GM18498 (cell line): ENCODE results near the gene PIM3.
"Not testable (repeated sequence)": the region's sequence is repeated elsewhere in the genome, so short reads cannot be mapped to it uniquely, and the experiment has no call there.

Experiments
- ATAC-seq: cut with Tn5 transposase; IDR thresholded peaks from one replicate; pipeline ENCODE4 v1.9.1; 2021; ENCODE audit warnings: mild to moderate bottlenecking, moderate library complexity; ENCODE audit not compliant: unreplicated experiment

The PIM3 gene

DNA sequence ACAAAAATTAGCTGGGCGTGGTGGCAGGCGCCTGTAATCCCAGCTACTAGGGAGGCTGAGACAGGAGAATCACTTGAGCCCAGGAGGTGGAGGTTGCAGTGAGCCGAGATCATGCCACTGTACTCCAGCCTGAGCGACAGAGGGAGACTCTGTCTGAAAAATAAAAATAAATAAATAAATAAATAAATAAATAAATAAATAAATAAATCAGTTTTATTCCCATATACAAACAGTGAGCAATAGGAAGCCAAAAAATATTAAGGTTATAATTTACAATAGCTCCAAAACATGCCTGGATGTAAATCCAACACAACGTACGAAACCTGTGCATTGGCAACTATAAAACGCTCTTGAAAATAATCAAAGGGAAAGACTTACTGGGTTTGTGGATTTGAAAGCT lies 21.2 kb downstream of the PIM3 start:
- not testable (repeated sequence) for ATAC-seq

DNA sequence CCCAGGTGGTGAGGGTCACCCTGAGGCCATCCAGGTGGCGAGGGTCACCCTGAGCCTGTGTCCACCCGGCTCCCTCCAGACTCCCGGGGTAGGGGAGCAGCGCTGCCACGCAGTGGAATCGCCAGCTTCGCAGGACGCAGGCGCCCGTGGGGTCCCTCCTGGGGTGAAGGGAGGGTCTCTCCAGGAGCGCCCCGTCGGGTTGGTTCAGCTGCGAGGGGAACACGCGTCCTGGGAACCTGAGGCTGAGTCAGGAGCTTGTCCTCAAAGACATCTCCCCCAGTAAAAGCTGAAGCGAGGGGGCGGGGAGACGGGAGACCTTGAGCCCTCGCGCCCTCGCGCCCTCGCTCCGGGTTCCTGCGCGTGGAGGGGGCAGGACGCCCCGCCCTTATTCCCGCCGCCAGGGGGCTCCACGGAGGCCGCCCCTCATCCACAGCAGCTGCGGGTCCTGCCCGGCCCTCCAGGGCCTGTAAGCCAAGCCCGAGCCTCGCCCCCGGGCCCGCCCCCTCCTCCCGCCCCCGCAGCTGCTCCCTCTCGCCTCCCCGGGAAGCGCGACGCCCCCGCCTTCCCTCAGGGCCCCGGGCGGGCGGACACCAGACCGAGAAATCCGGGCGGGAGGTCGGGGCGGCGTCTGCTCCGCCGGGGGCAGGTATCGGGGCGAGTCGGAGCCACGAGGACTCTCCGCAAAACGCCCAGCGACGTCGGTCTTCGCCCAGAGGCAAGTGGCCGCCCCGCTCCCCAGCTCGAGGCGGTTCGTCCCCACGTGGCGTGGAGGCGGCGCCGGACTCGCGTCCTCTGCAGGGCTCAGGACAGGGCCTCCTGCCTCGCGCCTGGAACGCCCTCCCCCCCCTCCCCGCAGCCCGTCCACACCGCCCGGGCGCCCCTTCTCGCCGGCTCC lies 22.8 kb downstream of the PIM3 start:
- no peak for ATAC-seq

DNA sequence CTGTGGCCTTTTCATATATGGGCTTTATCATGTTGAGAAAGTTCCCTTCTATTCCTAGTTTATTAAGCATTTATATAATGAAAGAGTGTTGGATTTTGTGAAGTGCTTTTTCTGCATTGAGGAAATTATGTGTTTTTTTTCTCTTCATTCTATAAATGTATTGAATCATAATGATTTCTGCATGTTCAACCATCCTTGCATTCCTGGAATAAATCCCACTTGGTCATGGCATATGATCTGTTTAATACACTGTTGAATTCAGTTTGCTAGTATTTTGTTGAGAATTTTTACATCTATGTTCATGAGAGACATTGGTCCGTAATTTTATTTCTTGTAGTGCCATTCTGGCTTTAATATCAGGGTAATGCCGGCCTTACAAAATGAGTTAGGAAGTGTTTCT lies 25.8 kb downstream of the PIM3 start:
- ATAC-seq = no peak

DNA sequence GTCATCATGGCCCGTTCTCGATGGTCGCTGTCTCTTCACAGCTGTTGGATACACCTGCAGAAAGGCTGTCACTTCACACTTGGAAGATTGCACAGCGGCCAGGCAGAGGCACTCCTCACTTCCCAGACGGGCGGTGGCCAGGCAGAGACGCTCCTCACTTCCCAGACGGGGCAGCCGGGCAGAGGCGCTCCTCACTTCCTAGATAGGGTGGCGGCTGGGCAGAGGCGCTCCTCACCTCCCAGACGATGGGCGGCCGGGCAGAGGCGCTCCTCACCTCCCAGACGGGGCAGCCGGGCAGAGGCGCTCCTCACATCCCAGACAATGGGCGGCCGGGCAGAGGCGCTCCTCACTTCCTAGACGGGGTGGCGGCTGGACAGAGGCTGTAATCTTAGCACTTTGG lies 29.3 kb downstream of the PIM3 start:
- ATAC-seq = not testable (repeated sequence)

DNA sequence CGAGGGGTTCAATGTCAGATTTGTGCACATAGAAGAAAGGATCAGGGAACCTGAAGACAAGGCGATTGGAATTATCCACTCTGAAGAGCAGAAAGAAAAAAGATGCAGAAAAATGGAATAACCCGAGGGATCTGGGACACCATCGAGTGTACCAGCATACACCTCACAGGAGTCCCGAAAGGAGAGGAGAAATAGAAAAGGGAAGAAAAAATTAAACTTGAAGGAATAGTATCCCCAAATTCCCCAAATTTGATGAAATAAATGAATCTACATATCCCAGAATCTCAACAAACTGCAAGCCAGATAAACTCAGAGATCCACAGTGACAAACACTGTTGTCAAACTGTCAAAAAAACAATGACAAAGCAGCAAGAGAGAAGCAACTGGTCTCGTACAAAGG lies 30.6 kb downstream of the PIM3 start:
- ATAC-seq = no peak

DNA sequence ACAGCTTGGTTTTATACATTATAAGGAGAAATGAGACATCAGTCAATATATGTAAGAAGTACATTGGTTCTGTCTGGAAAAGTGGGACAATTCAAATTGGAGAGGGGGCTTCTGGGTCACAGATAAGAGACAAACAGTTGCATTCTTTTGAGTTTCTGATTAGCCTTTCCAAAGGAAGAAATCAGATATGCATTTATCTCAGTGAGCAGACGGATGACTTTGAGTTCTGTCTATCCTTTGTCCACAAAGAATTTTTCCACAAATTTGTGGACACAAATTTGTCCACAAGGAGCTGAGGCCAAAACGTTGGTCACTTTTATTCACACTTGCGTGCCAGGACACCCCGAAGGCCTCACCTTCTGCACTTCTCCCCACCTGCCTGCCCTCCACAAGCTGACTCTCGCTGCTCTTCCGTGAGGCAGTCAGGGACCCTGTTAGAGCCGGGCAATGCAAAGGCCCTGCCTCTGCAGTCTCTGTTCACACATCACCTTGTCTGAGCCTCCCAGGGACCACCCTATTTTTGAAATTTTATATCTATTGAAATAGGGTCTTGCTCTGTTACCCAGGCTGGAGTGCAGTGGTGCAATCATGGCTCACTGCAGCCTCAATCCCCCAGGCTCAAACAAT lies 31.4 kb downstream of the PIM3 start:
- ATAC-seq = no peak

DNA sequence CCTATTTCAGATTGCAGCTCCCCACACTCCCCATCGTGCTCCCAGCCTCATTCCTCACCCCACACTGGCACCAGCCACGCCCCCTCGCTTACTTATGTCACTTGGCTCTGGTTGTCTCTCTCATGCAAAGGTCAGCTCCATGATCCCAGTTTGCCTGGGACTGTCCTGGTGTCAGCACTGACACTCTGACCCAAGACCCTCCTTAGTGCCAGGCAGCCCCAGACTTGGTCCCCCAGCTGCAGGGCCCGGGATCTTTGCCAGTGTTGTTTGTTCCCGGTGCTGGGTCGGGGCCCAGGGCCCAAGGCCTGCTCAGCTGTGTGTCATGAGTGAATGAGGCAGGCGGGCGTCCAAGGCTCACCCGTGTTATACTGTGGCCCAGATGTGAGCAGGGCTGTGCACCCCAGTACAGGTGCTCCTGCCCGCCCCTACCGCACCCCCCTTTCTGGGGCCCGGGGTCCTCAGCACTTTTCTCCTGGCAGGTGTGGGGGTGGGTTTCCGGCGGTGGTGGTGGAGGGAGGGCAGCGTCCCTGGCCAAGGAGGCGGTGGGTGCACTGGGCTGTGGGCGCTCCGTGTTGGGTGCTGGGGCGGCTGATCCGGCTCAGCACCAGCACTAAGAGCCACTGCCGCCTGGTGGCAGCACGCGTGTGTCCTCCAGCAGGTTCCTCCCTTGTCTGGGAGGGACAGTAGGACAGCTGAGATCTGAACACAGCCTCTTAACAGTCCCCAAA lies 32.5 kb downstream of the PIM3 start:
- ATAC-seq = no peak

DNA sequence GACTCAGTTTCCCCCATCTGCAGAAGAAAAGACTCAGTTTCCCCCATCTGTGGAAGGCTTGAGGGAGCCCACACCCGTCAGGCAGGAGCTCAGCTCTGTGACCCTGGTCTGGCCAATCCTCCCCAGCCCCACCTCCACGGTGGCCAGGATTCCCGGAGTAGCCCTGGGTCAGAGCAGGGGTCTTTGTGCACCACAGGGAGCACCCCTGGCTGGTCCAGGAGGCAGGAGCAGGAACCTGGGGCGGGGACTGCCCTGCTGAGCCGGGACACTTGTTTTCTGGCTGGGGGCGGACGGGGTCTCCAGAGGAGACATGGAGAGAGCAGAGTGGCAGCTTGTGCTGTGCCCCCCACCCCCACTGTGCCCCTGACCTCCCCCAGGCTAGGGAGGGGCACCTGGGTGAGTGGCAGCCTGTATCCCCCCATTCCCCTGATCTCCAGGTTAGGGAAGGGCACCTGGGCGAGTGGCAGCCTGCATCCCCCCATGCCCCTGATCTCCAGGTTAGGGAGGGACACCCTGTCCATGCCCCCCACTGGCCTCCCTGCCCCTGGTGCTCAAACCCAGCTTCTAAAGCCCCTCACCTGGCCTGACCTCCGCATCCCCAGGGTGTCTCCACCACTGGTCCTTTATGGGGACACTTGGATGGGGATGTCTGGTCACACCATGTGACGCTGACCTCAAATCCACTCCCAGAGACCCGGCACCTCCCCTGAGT lies 33.2 kb downstream of the PIM3 start:
- ATAC-seq = no peak

DNA sequence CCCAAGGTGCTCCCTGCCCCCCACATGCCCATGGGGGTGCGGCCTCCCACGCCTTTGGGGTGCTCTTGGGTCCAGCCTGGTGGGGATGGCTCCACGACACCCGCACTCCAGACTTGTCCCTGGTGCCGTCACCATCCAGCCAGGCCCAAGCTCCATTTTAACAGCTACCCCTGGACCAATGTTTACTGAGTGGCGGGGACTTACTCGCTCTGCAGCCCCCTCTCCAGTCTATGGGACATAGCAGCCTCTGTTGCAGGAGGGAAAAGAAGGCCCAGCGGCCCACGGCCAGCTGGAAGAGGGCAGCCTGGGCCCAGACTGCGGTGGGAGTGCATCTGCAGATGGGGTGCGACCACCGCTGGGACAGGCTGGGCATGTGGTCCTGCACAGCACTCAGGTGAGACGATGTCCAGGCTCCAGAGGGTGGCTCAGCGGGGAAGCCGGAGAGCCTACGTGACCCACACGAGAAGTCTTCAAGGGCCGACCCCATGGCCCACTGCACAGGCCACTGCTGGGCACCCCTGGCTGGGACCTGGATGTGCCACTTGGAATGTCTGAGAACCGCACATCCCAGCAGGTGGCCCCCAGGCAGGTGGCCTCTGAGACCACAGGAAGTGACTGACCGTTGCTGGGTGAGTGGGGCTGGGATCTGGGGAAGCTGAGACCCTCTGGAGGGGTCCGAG lies 33.9 kb downstream of the PIM3 start:
- no peak for ATAC-seq

DNA sequence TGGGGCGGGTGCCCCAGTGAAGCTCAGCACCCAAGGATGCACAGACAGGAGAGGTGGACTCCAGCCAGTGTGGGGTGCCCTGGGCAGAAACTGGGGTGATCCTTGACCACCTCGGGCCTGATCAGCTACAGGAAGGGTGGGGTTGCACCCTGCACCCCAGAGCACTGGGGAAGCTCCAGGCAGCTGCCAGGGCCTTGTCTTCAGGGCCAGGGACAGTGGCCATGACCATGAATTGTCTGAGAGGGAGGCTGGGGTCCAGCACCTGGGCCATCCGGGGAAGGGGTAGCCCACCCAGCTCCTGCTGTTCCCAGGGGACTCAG lies 34.4 kb downstream of the PIM3 start:
- ATAC-seq = no peak

DNA sequence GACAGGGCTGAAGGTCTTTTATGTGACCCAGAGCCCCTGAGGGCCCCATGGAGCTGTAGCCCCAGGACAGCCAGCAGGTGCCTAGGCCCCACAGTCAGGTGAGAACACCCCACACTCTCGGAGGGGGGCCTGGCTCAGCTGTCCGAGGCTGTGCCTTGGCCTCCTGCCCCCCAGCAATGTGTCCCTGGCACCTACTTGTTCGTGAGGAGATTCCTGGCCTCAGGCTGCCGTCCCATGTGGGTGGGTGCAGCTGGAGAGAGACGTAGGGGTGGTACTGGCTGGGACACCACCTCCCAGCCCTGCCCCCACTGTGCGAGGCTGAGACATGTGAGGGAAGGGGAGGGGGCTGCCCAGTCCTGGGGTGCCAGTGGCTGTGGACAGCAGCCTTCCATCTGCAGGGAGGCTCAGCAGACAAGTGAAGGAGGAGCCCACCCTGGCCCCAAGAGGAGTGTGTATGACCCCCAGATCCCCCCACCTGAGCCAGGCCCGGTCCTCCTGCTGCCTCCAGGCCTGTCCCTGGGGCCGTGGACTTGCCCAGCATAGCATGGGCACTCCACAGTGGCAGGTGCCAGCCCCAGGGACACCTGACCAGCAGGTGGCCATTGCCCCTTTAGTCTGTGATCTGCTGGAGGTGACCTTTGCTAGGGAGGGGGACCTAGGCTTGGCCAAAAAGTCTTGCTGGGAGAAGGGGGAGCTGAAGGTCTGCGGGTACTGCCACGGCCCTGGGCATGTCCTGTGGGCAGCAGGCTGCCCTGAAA lies 35.0 kb downstream of the PIM3 start:
- ATAC-seq = no peak

DNA sequence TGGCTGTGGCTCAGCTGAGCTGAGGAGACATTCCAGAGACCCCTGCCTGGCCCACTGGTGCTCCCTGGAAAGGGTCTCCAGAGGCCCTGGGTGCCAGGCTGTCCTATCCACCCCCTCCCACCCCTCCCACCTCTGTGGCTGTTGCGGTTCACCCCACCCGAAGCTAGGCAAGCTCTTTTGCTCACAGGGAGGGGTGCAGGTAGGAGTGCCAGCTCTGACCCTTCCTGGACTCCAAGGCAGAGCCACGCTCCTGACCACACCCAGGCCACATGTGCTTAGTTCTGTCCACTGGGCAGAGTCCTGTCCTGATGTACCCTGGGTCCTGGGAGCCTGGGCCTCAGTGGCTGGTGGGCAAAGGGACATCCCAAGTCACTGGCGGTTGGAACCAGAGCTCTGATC lies 35.5 kb downstream of the PIM3 start:
- no peak for ATAC-seq

DNA sequence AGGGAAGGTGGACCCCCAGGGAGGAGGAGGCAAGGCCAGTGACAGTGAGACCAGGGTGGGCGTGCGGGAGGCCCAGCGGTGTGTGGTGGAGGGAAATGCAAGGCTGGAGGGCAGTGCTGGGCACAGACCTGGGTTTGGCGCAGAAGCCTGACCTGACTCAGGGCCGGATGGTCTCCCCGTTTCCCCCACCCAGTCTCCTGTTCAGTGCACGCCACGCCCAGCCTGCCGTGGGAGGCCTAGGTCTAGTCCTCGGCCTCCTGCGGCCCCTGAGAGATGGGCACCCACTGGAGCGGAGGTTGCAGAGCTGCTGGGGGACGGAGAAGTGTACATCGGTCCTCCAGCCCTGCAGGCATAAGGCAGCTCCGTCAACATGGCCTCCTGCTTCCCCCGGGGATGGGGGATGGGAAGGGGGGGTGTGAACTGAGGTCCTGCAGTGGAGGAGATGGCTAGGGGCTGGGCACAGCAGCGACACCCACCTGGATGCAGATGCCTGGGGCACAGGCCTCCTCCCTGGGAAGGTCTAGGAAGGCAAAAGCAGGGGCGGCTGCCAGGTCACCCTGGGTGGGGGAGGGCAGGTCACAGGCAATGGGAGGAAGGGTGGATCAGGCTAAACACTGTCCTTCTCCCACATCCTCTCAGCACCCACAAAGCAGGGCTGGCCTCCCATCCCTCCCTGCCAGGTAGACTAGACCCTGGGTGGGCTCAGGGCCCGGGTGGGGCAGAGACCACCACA lies 36.1 kb downstream of the PIM3 start:
- ATAC-seq = no peak

DNA sequence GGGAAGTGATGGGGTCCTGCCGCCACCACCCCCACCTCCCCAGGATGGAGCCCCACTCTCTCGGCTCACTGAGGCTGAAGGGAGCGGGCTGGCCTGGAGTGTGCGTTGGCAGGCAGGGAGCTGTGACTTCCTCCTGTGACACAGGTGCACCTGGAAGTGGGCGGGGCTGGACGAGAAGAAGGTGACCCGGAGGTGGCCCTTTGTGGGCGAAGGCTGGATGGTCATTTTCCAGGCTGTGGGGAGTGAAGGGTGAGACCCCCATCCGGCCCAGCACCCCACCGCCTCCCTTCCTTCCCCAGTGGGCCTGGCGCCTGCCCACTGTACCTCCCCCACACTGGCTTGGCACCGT lies 36.7 kb downstream of the PIM3 start:
- no peak for ATAC-seq

DNA sequence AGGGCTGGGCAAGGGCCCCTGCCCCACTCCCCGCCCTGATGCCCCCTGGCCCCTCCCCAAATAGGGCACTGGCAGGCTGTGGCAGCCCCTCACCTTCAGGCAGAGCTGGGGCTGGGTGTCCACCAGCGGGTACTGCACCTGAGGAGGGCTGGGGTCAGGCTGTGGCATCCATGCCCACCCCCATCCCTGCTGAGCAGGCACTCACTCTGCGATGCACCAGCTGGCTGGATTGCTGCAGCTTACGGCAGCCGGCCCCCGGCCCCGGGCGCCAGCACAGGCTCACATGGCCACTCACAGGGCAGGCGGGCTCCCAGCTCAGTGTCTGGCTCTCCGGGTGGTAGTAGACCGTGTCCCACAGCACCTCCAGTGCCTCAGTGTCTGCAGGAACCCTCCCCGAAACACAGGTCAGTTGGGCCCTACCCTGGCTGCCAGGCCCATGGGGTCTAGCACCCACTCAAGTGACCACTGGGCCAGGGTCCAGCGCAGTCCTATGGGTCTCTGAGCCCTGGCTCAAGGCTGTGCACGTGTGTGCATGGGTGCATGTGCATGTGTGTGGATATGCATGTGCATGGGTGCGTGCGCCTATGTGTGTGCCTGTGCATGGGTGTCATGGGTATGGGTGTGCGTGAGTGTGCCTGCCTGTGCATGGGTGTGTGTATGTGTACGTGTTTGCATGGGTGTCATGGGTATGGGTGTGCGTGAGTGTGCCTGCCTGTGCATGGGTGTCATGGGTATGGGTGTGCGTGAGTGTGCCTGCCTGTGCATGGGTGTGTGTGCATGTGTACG lies 37.6 kb downstream of the PIM3 start:
- no peak for ATAC-seq

DNA sequence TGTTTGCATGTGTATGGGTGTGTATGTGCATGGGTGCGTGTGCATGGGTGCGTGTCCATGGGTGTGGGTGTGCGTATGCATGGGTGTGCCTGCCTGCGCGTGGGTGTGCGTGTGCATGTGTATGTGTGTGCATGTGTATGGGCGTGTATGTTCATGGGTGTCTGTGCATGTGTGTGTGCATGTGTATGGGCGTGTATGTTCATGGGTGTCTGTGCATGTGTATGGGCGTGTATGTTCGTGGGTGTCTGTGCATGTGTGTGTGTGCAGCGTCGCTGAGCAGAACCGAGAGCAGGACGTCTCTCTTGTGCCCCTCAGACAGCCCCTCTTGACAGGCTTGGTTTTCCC lies 38.1 kb downstream of the PIM3 start:
- ATAC-seq = no peak

DNA sequence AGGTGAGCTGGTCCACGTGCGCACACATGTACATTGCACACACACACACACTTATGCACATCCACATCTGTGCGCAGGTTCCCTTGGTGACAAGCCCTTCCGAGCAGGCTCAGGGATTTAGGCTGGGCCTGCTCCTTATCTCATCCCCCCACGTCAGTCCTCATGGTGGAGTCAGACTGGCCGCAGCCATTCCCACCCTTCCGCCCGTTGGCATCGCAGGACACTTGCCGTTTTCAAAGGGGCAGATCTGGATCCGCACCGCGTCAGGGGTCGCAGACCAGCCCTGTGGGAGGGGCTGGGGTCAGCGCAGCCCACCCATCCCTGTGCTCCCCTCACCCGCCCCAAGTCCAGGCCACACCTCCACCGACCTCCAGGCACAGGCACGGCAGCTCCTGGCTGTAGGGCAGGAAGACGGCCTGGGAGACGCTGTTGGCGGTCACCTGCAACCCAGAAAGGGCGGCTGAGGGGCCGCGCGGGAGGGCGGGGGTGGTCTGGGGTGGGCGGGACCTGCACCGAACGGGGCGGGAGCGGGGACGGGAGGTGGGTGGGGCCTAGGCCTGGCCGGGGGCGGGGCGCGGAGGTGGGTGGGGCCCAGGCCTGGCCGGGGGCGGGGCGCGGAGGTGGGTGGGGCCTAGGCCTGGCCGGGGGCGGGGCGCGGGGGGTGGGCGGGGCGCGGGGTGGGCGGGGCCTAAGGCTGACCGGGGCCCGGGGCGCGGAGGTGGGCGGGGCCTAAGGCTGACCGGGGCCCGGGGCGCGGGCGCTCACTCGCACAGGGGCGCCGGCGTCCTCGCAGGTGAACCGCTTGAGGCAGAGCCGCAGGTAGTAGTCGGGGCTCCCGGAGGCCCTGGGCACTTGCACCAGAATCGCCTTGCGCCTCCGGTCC lies 38.7 kb downstream of the PIM3 start:
- ATAC-seq = no peak
